ENCODE results near the gene ARHGAP44. TPM values are rescaled to one million over a fixed set of nuclear protein-coding genes. Genes with fewer than 3 reads are reported as not detected.

Gene ARHGAP44
- total and polyA plus RNA-seq, 2 of the 8 experiments (the other 6 are each of a cell fraction or from before 2014, with no cell fraction given), result 6.2 to 22.2 TPM

DNA sequence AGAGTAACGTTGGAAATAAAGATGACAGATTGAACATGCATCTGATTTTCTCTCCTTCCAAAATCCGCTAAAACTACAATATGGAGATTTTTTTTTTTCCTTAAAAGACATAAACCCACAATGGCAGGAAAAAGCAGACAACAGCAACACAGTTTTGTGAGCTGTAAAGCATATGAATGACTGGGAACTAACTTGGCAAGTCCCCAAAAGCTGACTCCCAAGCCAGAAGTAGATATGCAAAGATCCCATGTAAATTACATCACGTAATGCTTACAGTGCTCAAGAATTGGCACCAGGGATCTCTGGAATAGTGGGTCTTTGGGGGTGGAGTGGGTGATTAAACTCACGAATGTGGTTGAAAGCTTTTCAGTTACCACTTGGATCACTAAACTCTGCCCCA, 121.9 kb downstream of the ARHGAP44 start (continued):
- TF ChIP-seq, protein P1, sequence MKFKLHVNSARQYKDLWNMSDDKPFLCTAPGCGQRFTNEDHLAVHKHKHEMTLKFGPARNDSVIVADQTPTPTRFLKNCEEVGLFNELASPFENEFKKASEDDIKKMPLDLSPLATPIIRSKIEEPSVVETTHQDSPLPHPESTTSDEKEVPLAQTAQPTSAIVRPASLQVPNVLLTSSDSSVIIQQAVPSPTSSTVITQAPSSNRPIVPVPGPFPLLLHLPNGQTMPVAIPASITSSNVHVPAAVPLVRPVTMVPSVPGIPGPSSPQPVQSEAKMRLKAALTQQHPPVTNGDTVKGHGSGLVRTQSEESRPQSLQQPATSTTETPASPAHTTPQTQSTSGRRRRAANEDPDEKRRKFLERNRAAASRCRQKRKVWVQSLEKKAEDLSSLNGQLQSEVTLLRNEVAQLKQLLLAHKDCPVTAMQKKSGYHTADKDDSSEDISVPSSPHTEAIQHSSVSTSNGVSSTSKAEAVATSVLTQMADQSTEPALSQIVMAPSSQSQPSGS (IDR thresholded peaks at IDR 0.05; ENCODE audit: low read length), result no peak
- TF ChIP-seq SP1 (IDR thresholded peaks at IDR 0.05; ENCODE audit: low read depth, low read length) (no peak), KDM5A (IDR thresholded peaks at IDR 0.05; ENCODE audit: low read length) (no peak)

All from H1 (cell line).